Measurements from ENCODE around the gene CDKN2AIPNL.
"Not testable (repeated sequence)": the region's sequence is repeated elsewhere in the genome, so short reads cannot be mapped to it uniquely, and the experiment has no call there.

CDKN2AIPNL gene

GRCh38 chr5:134437847-134438581 lies 26.3 kb upstream of the CDKN2AIPNL start:
- no peak for DNase-seq

GRCh38 chr5:134437340-134437846 lies 25.7 kb upstream of the CDKN2AIPNL start:
- DNase-seq, result no peak

DNA sequence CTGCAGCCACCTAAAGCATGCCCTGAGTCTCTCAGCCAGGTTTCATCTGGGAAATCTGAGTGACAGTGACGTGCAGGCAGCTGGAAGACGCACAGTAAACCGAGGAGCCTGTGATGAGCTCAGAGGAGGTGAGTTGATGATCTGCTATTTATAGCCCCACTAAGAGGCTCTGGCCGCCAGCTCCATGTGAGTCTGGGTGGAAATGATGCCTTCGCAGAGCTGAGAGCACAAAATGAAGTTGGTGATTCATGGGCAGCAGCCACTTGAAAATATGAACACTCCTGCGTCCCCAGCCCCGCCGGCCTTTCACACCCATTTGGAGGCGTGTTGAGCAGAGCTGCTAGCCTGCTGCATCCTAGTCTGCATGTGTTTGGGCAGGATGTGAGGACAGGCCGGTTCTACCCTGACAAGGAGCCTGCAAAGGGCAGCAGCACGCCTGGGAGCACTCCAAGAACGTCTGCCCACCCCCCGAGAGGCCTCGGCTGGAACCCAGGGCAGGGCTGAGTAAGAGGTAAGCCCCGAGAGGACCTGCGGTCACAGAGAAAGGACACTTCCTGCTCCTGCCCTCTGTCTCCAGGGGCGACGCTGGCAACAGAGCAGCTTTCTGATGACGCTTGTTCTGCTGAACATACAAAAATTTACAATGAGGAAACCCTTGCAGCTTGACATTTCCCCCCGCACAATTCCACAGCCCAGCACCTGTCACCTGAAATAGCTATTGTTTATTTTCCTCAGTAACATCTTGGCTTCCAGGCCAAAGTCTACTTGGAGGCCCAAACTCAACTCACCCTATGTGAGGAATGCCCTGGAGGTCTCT lies 25.1 kb upstream of the CDKN2AIPNL start:
- peak; percentile 64 for DNase-seq

- peak; percentile 71 for DNase-seq
Observed at GRCh38 chr5:134435560-134435959, 23.9 kb upstream of the CDKN2AIPNL start.

DNA sequence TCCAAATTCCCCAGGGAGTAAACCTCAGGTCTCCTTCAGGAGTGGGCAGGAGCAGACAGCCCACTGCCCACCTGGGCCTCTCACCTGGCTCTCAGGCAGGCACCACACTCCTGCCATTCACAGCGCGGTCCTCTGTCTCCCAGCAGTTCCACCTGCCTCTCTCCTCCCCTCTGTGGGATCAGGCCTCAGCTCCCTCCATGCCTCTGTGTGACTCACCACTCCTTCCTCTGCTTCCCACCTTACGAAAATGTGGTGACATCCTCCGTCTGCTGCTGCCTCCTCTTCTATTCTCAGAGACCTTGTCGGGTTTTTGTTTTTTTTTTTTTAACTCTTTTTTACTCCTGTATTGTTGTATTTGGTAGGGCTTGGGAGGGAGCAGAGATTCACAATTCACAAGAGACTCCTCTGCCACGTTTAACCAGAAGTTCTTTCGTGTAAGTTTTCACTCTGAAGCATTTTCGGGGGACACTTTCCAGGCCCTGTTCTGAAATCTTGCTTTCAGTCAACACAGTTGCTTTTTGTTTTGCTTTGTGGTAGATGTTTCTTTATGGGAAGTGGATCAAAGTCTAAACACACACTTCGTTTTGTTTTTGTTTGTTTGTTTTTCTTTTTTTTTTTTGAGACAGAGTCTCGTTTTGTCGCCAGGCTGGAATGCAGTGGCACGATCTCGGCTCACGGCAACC lies 21.1 kb upstream of the CDKN2AIPNL start:
- no peak for DNase-seq

GRCh38 chr5:134432174-134432573 lies 20.5 kb upstream of the CDKN2AIPNL start:
- DNase-seq, result peak; percentile 42

DNA sequence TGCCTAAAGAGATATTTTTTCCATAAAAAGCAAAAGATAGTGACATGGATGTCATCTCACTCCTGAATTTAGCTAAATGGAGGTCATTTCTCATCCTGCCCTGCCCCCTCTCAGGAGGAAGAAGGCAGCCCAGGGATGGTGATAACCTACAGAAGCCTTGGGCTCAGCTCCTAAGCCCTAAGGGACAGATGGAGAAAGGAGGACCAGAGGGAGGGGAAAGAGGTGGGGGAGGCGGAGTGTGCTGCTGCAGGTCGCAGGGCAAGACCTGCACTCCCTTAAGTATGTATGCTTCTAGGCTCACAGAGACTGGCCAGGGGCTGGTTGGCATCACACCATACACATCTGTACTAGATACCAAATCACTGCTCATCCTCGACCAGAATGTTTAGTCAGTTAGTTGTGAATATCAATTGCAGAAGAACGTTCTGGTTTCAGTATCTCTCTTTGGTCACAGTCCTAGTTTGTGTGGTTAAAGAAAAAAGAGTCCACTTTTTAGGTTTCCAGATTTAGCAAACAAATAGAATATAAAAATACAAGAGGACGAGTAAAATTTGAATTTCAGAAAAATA lies 18.4 kb upstream of the CDKN2AIPNL start:
- no peak for DNase-seq

- no peak for DNase-seq
Observed at GRCh38 chr5:134427540-134428041, 15.9 kb upstream of the CDKN2AIPNL start.

GRCh38 chr5:134426361-134426760 lies 14.7 kb upstream of the CDKN2AIPNL start:
- DNase-seq, result no peak

DNA sequence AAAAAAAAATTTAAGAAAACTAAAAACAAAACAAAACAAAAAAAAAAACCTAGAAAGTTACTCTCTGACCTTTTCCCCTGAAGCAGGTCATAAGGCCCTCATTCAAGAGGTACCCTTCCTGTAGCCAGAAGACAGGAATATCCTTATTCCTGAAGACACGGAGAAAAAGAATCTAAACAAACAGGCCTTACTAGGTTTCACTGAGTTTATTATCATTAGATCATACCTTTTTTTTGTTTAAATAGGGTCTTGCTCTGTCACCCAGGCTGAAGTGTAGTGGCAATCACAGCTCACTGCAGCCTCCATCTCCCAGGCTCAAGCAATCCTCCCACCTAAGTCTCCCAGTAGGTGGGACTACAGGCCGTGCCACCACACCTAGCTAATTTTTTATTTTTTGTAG lies 11.7 kb upstream of the CDKN2AIPNL start:
- no peak for DNase-seq

- DNase-seq, result no peak
Observed at GRCh38 chr5:134422791-134423365, 11.2 kb upstream of the CDKN2AIPNL start.

DNA sequence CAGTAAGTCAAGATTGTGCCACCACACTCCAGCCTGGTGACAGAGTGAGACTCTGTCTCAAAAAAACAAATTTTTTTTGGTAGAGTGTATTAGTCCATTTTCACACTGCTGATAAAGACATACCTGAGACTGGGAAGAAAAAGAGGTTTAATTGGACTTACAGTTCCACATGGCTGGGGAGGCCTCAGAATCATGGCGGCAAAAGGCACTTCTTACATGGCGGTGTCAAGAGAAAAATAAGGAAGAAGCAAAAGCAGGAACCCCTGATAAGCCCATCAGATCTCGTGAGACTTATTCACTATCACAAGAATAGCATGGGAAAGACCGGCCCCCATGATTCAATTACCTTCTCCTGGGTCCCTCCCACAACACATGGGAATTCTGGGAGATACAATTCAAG lies 9.4 kb upstream of the CDKN2AIPNL start:
- DNase-seq, result not testable (repeated sequence)

- no peak for DNase-seq
Observed at GRCh38 chr5:134420343-134420742, 8.7 kb upstream of the CDKN2AIPNL start.

- DNase-seq, result no peak
Observed at GRCh38 chr5:134418958-134419357, 7.3 kb upstream of the CDKN2AIPNL start.

- DNase-seq, result no peak
Observed at GRCh38 chr5:134417707-134418106, 6.0 kb upstream of the CDKN2AIPNL start.

DNA sequence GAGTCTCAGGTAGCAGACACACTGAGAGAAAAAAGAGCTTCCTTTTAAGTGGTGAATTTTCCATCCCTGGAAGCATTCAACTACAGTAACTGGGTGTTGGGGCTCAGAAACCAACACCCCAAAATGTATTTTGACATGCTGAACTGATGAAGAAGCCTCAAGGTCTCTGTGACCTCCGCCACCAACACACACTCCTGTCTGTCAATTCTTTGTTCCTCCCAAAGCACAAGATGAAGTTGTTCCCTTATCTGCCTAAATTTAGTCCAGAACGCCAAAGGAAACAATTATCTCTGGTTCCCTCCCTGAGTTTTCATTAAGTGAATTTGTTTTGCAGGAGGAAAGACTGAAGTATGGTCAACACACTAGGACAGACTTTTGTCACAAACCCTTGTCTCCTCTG lies 1.4 kb upstream of the CDKN2AIPNL start:
- DNase-seq, result no peak

DNA sequence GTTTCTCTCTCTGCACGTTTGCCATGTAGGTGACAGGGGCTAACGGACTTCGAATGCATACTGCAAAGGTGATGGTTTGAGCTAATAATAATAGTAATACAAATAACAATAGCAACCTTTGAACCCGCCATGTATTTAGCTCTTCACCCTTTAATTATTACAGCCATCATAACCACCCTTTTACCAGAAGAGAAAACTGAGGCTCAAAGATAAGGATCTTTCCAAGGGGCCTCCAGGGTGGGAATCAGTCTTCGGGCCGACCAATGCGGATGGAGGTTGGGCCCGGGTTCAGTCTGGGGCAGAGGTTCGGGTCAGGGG lies 494 bp downstream of the CDKN2AIPNL start:
- DNase-seq, result no peak

- no peak for DNase-seq
Observed at GRCh38 chr5:134410822-134411221, 859 bp downstream of the CDKN2AIPNL start.

DNA sequence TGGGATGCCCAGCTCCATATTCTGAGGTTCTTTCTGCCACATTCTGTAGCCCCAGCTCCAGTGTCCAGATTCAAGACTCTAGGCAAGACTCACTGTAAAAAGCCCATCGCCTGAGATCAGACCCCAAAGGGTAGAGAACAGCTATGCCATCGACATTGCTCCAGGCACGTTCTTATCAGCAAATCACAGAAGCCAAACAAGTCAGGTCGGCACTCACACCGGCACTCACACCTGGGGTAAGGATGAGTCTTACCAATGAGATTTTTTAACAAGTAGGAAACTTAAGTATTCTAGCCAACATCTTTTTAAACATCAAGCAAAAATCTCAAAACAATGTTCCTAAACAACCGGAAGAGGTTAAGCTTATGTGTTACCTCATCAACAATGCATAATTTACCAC lies 2.4 kb downstream of the CDKN2AIPNL start:
- DNase-seq, result no peak

GRCh38 chr5:134406390-134406789 lies 5.3 kb downstream of the CDKN2AIPNL start:
- peak; percentile 34 for DNase-seq

- DNase-seq, result no peak
Observed at GRCh38 chr5:134403951-134404350, 7.7 kb downstream of the CDKN2AIPNL start.

- no peak for DNase-seq
Observed at GRCh38 chr5:134398609-134399155, 13.0 kb downstream of the CDKN2AIPNL start.
